PC-9 (cell line): ENCODE measurements around the gene CTDP1. TPM values are rescaled to one million over a fixed set of nuclear protein-coding genes. Genes with fewer than 3 reads are reported as not detected.

Experiments
- BruUV-seq: library from RNA; stranded (reverse); fragments of 400-500 nt; replicated peaks from 2 replicates; lab custom pipeline; 2021; lab: Mats Ljungman, UMichigan
- CTCF ChIA-PET: fragments of 300-600 bp; sonication (Branson Sonifier 250); formaldehyde crosslinking; loops from one replicate; lab custom pipeline; 2022; ENCODE audit warnings: antibody characterized with exemption; lab: Charles Lee
- POLR2A ChIA-PET: fragments of 300-600 bp; sonication (Branson Sonifier 250); formaldehyde crosslinking; loops from one replicate; lab custom pipeline; 2022; ENCODE audit warnings: antibody characterized with exemption; ENCODE audit not compliant: unreplicated experiment; lab: Charles Lee
- DNase-seq, 2 experiments: peaks; one replicate each; pipeline versions ENCODE4 v3.0.0 to v3.0.0-alpha.2; 2015 to 2022; ENCODE audit warnings: mixed read lengths in 1 of 2
- H2AFZ ChIP-seq: fragments of 200-600 bp; sonication (generic); 2 replicates; pipeline ENCODE4 v1.8.1; 2017; ENCODE audit warnings: antibody characterized with exemption
- H3F3A ChIP-seq: fragments of 200-600 bp; sonication (generic); 2 replicates; pipeline ENCODE4 v1.8.1; 2017; ENCODE audit warnings: antibody characterized with exemption, mild to moderate bottlenecking, low read depth; ENCODE audit not compliant: insufficient read depth
- H3K27ac ChIP-seq: fragments of 200-600 bp; sonication (generic); 2 replicates; pipeline ENCODE4 v1.6.1; 2016; ENCODE audit warnings: mixed run types
- H3K27me3 ChIP-seq: fragments of 200-600 bp; sonication (generic); 2 replicates; pipeline ENCODE4 v1.6.1; 2016; ENCODE audit warnings: low read depth, mixed run types; ENCODE audit not compliant: insufficient read depth
- H3K36me3 ChIP-seq: fragments of 200-600 bp; sonication (generic); 2 replicates; pipeline ENCODE4 v1.6.1; 2016; ENCODE audit warnings: low read depth, mixed run types
- H3K4me1 ChIP-seq: fragments of 200-600 bp; sonication (generic); replicated peaks from 2 replicates; pipeline ENCODE4 v1.6.1; 2016; ENCODE audit warnings: mixed run types; ENCODE audit not compliant: insufficient read depth
- H3K4me2 ChIP-seq: fragments of 200-600 bp; sonication (generic); 2 replicates; pipeline ENCODE4 v1.6.1; 2017; ENCODE audit warnings: mixed run types
- H3K4me3 ChIP-seq: fragments of 200-600 bp; sonication (generic); 2 replicates; pipeline ENCODE4 v1.6.1; 2016; ENCODE audit warnings: mixed run types
- H3K79me2 ChIP-seq: fragments of 200-600 bp; sonication (generic); 2 replicates; pipeline ENCODE4 v1.6.1; 2017; ENCODE audit warnings: low read depth, mixed run types
- H3K9me2 ChIP-seq: fragments of 200-600 bp; sonication (generic); 2 replicates; pipeline ENCODE4 v1.8.1; 2017; ENCODE audit warnings: mild to moderate bottlenecking; ENCODE audit not compliant: insufficient read depth
- H3K9me3 ChIP-seq: fragments of 200-600 bp; sonication (generic); 2 replicates; pipeline ENCODE4 v1.8.1; 2016; ENCODE audit warnings: low read depth; ENCODE audit not compliant: insufficient read depth
- H4K20me1 ChIP-seq: fragments of 200-600 bp; sonication (generic); 2 replicates; pipeline ENCODE4 v1.8.1; 2017; ENCODE audit not compliant: insufficient read depth
- CTCF ChIP-seq: fragments of 200-600 bp; sonication (generic); conservative IDR thresholded peaks from 2 replicates; pipeline ENCODE4 v1.6.1; 2017; ENCODE audit warnings: mixed run types, antibody characterized with exemption, mild to moderate bottlenecking, moderate library complexity
- EZH2 ChIP-seq: fragments of 200-600 bp; sonication (generic); IDR thresholded peaks from 2 replicates; pipeline ENCODE4 v1.8.0; 2017; ENCODE audit warnings: antibody characterized with exemption, low read depth
- intact Hi-C: fragments of 100-400 bp; cut with micrococcal nuclease; formaldehyde crosslinking; loops from one replicate; pipeline ENCODE4 v1.10.0; 2022; ENCODE audit not compliant: unreplicated experiment
- total RNA-seq: library from RNA; stranded (reverse); gene quantifications from 2 replicates; pipeline ENCODE4 v1.2.3, GENCODE V29; 2021

CTDP1 gene
- total RNA-seq, 1 experiment from 2014 or later = 16.0 TPM

- H3K4me1 ChIP-seq = no peaks in the 10 kb centered on the region
- H3K9me3 ChIP-seq = no peaks in the 10 kb centered on the region
- H4K20me1 ChIP-seq = no peaks in the 10 kb centered on the region
- H3K4me3 ChIP-seq = no peak overlapping the region
- CTCF ChIA-PET = no interaction called here
- H3K36me3 ChIP-seq = no peaks in the 10 kb centered on the region
- H2AFZ ChIP-seq = no peak overlapping the region
- H3K27ac ChIP-seq = no peak overlapping the region
- no peak for DNase-seq
- no peaks in the 10 kb centered on the region for H3F3A ChIP-seq
- no peaks in the 10 kb centered on the region for H3K9me2 ChIP-seq
- POLR2A ChIA-PET = no interaction called here
- H3K4me2 ChIP-seq = no peak overlapping the region
- no peak for TF ChIP-seq EZH2
- no peak for TF ChIP-seq CTCF
- H3K27me3 ChIP-seq = peaks cover 80% of the 10 kb centered on the region
- intact Hi-C loops = no loop called here
- no TSS peak for BruUV-seq
- no peaks in the 10 kb centered on the region for H3K79me2 ChIP-seq
Observed at GRCh38 chr18:79650959-79651358, 28.6 kb upstream of the CTDP1 start.

- Histone ChIP-seq H3F3A (no peaks in the 10 kb centered on the region), H3K27me3 (peaks cover 94% of the 10 kb centered on the region), H4K20me1 (no peaks in the 10 kb centered on the region), H3K4me3 (no peak overlapping the region), H3K79me2 (no peaks in the 10 kb centered on the region), H2AFZ (no peak overlapping the region), H3K4me2 (no peak overlapping the region), H3K9me2 (no peaks in the 10 kb centered on the region), H3K9me3 (no peaks in the 10 kb centered on the region; the same call in 1 of the 2 replicates), H3K36me3 (no peaks in the 10 kb centered on the region), H3K27ac (no peak overlapping the region), H3K4me1 (no peaks in the 10 kb centered on the region)
- POLR2A ChIA-PET = no interaction called here
- CTCF ChIA-PET = no interaction called here
- no TSS peak for BruUV-seq
- intact Hi-C loops = no loop called here
- no peak for DNase-seq
- TF ChIP-seq CTCF (no peak), EZH2 (no peak)
Observed at GRCh38 chr18:79657342-79657996, 22.1 kb upstream of the CTDP1 start.

GRCh38 chr18:79658366-79658765 is 21.2 kb upstream of the CTDP1 start:
- no peak overlapping the region for H3K4me2 ChIP-seq

More at GRCh38 chr18:79658366-79658765, 21.2 kb upstream of the CTDP1 start:
- no peak overlapping the region for H3K27ac ChIP-seq
- no peaks in the 10 kb centered on the region for H3K9me2 ChIP-seq
- TF ChIP-seq EZH2 (no peak), CTCF (no peak)
- ChIA-PET CTCF (no interaction called here), POLR2A (no interaction called here)
- no peaks in the 10 kb centered on the region for H3K79me2 ChIP-seq
- no peaks in the 10 kb centered on the region; the same call in 1 of the 2 replicates for H3K9me3 ChIP-seq
- no peaks in the 10 kb centered on the region for H4K20me1 ChIP-seq
- H3K27me3 ChIP-seq = peaks cover 94% of the 10 kb centered on the region
- intact Hi-C loops = no loop called here
- H3K4me3 ChIP-seq = no peak overlapping the region
- no peaks in the 10 kb centered on the region for H3K4me1 ChIP-seq
- no TSS peak for BruUV-seq
- no peak for DNase-seq
- H3F3A ChIP-seq = no peaks in the 10 kb centered on the region
- no peak overlapping the region for H2AFZ ChIP-seq
- no peaks in the 10 kb centered on the region for H3K36me3 ChIP-seq
